ENCODE measurements around the gene JAG2. TPM values are rescaled to one million over a fixed set of nuclear protein-coding genes. Genes with fewer than 3 reads are reported as not detected.

Gene JAG2
- total RNA-seq, 1 donor from 2014 or later: 32.5 TPM

DNA sequence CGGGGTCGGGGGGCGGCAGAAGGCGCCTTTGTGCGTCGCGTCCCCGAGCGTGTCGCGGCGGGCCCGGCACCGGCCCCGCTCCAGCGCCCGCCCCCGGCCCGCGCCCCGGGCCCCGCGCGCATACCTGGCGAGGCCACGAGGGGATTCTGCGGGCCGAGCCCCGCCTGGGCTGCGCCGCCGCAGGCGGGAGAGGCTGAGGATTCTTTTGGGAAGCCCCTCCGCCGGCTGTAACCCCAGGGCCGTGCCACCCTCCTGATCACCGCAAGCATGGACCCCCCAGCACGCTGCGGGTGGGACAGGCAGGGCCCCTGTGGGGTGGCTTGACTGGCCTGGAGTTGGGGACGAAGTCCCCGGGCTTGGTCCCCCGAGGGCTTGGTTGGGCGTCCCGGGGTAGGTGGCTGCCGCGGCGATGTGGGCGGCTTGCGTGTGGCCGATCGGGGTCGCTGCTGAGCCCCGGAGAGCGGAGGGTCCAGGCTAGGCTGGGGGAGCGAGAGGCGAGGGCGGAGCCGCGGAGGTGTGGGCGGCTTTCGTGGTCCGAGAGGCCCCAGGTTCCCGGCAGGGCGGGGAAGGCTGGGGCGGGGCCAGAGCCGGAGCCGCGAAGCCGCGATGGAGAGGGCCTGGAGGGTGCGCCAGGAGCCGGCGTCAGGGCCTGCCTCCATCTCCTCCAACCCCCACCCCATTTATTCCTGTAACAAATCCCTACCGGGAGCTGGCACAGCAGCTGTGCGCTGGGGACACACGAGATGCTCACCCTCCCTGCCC is 75.0 kb downstream of the JAG2 start:
- DNase-seq (ENCODE audit: low read depth): no peak

DNA sequence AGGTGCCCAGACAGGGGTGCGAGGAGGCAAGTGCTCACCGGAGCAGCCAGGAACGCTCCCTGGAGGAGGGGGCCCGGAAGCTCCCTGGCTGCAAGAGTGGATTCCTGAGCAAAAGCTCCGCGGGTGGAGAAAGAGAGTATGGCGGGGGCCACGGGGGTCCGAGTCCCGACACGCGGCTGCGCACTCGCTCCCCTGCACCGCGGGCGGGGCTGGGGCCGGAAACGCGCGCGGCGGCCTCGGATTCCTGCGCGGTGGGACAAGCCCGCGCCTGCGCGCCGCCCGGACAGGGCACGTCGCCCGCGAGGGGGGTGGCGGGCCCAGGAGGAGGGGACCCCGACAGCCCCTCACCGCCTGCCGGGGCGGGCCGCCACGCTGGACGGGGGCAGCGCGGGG is 75.5 kb downstream of the JAG2 start:
- DNase-seq (ENCODE audit: low read depth): no peak

DNA sequence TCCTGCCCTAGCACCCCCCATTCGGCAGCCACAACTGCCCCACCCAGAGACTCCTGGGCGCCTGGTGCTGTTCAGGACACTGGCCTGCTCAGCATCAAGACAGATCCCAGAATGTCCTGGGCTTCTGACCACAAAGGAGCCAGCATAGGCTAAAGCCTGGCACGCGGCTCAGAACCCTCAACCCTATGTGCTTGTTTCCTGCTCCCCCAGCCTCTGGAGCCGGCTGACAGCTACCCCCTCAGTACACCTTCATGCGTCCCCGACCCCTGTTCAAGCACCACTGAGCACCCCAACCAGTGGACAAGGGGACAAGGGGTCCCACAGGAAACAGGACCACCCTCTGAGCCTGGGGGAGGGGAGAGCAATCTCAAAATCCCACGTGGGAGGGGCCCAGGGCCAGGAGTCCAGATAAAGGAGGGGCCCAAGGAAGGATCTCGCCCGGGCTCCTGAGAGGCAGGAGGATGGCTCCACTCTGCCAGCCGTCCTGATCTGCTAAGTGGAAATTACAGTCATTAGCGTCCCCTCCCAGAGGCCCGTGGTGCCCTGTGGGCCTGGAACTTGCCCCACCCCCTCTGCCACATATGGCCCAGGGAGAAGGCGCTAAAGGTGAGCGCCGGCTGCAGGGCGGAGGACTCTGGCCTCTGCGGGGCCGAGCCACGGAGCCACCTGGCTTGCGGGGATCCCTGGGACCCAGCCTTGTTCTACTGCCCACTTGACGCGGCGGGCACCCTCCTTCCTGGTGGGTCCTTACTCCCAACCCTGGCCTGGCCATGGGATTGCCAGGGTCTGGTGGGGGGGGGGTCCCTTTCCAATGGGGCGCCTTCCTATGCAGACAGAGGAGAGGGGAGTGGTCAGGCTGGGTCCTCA is 76.2 kb downstream of the JAG2 start:
- no peak for DNase-seq (ENCODE audit: low read depth)

DNA sequence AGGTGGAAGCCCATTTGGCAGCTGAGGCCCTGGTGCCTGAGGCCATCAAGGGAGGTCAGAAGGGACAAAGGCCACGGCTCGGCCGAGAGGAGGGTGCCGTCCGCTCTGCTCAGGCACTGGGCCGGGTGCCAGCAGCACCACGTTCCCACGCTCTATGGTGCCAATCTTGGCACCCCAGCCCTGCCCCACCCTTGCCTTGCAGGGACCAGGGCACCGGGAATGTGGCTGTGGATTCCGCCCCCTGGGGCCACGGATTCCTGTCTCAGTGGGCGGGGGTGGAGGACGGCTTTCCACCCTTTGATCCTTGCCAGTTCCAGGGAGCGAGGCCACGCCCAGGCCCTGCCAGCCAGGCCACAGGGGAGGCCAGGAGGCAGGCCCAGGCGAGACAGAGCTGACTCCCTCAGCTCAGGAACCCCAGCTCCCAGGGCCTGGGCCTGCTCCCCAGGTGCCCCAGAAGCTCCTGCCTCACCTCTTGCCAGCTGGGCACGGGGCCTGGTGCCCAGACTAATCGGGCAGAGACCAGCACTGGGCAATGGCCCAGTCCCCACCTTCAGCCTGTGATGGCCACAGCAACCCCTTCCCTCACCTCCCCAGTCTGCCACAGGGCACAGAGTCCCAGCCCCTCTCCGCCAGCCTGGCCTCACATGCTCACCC is 76.9 kb downstream of the JAG2 start:
- DNase-seq (ENCODE audit: low read depth): peak; percentile 52

DNA sequence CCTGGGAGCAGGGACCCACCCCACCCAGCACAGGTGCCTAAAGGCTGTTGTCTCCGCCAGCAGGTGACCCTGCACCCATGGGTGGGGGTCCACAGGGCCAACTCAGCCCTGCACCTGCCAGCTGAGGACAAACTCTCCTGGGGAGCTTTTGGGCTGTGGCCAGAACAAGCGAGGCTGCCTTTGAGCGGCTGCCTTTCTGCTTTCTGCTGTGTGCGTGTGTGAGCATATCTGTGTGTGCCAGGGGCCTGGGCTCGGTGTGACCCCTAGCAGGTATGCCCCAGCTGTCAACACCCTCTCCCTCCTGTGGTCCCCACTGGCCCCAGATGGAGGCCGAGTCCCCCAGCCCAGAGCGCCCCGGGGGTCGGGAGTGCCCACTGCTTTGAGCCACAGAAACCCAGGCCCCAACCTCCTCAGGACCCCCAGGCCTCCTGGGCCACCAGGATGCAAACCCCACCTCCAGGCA is 77.5 kb downstream of the JAG2 start:
- no peak for DNase-seq (ENCODE audit: low read depth)

Small RNA genes lying within 50 kb of the gene (microRNA-seq; reads per million reads assigned to microRNA genes)
- not detected for gene MIR6765

Other genes starting within 250 kb of the JAG2 start
- gene PLD4, start 243.9 kb downstream of the JAG2 start, total RNA-seq: 0.10 TPM in 1 of 2 replicates, not detected in the other
- 150 and 229 TPM in 2 replicates for gene AHNAK2, start 190.4 kb downstream of the JAG2 start, total RNA-seq
- gene CLBA1, start 183.0 kb downstream of the JAG2 start, total RNA-seq: 10.6 and 13.2 TPM in 2 replicates
- 12.9 and 15.9 TPM in 2 replicates for gene CDCA4, start 147.7 kb downstream of the JAG2 start, total RNA-seq
- gene GPR132, start 103.3 kb downstream of the JAG2 start, total RNA-seq: not detected in 2 replicates
- 33.2 and 40.9 TPM in 2 replicates for gene NUDT14, start 12.5 kb upstream of the JAG2 start, total RNA-seq
- gene BTBD6, start 79.8 kb upstream of the JAG2 start, total RNA-seq: 117 and 167 TPM in 2 replicates
- gene BRF1, start 132.2 kb upstream of the JAG2 start, total RNA-seq: 80.5 and 147 TPM in 2 replicates
- 240 and 302 TPM in 2 replicates for gene PACS2, start 146.0 kb upstream of the JAG2 start, total RNA-seq
- 0.10 and 0.32 TPM in 2 replicates for gene TEX22, start 229.8 kb upstream of the JAG2 start, total RNA-seq